H9 (cell line): ENCODE measurements around the gene TPSB2. TPM values are rescaled to one million over a fixed set of nuclear protein-coding genes. Genes with fewer than 3 reads are reported as not detected.
A peak's percentile ranks its signal among the peaks of the same experiment; 100 is the strongest.
"Not testable (repeated sequence)": the region's sequence is repeated elsewhere in the genome, so short reads cannot be mapped to it uniquely, and the experiment has no call there.

Experiments
- DNase-seq: peaks from one replicate; pipeline ENCODE4 v3.0.0-alpha.2; 2017
- H2AFZ ChIP-seq: one replicate; pipeline ENCODE4 v1.6.1; 2013; ENCODE audit warnings: mild to moderate bottlenecking, low read length, control low read depth, moderate library complexity
- H2AK5ac ChIP-seq: 2 replicates; pipeline ENCODE4 v1.6.1; 2013; ENCODE audit warnings: low read length, control low read depth, mixed read lengths; ENCODE audit not compliant: insufficient read length
- H2BK120ac ChIP-seq: one replicate; pipeline ENCODE4 v1.6.1; 2013; ENCODE audit warnings: low read depth, mild to moderate bottlenecking, low read length, control low read depth, inconsistent platforms; ENCODE audit not compliant: poor library complexity, severe bottlenecking
- H2BK12ac ChIP-seq: 2 replicates; pipeline ENCODE4 v1.6.1; 2013; ENCODE audit warnings: low read length, control low read depth, mixed read lengths, low read depth; ENCODE audit not compliant: insufficient read length
- H2BK15ac ChIP-seq: 2 replicates; pipeline ENCODE4 v1.6.1; 2013; ENCODE audit warnings: low read depth, low read length, control low read depth
- H2BK20ac ChIP-seq: one replicate; pipeline ENCODE4 v1.6.1; 2013; ENCODE audit warnings: low read depth, mild to moderate bottlenecking, low read length, control low read depth, inconsistent platforms; ENCODE audit not compliant: poor library complexity, severe bottlenecking
- H2BK5ac ChIP-seq: 2 replicates; pipeline ENCODE4 v1.6.1; 2013; ENCODE audit warnings: low read length, control low read depth, mixed read lengths; ENCODE audit not compliant: insufficient read length
- H3K14ac ChIP-seq: 2 replicates; pipeline ENCODE4 v1.6.1; 2013; ENCODE audit warnings: low read length, control low read depth; ENCODE audit not compliant: insufficient read depth
- H3K18ac ChIP-seq: 2 replicates; pipeline ENCODE4 v1.6.1; 2013; ENCODE audit warnings: low read depth, mild to moderate bottlenecking, mixed read lengths, low read length, control low read depth; ENCODE audit not compliant: insufficient read length
- H3K23ac ChIP-seq: 2 replicates; pipeline ENCODE4 v1.6.1; 2013; ENCODE audit warnings: low read length, control low read depth, mixed read lengths, low read depth; ENCODE audit not compliant: insufficient read length
- H3K23me2 ChIP-seq: 2 replicates; pipeline ENCODE4 v1.6.1; 2013; ENCODE audit warnings: low read depth, mild to moderate bottlenecking, mixed read lengths, low read length, control low read depth; ENCODE audit not compliant: insufficient read length, poor library complexity, severe bottlenecking
- H3K27ac ChIP-seq: 2 replicates; pipeline ENCODE4 v1.5.1; 2013; ENCODE audit warnings: low read length, control low read depth, mixed read lengths, low read depth; ENCODE audit not compliant: insufficient read length
- H3K27me3 ChIP-seq: 2 replicates; pipeline ENCODE4 v1.6.1; 2013; ENCODE audit warnings: low read length, control low read depth, inconsistent platforms; ENCODE audit not compliant: insufficient read depth
- H3K4ac ChIP-seq: 2 replicates; pipeline ENCODE4 v1.6.1; 2013; ENCODE audit warnings: low read depth, mild to moderate bottlenecking, control low read depth, inconsistent platforms, low read length, moderate library complexity
- H3K4me1 ChIP-seq: 2 replicates; pipeline ENCODE4 v1.6.1; 2013; ENCODE audit warnings: low read length, control low read depth, inconsistent platforms; ENCODE audit not compliant: insufficient read depth
- H3K4me2 ChIP-seq: 2 replicates; pipeline ENCODE4 v1.6.1; 2013; ENCODE audit warnings: low read length, control low read depth, mixed read lengths; ENCODE audit not compliant: insufficient read length, insufficient read depth
- H3K56ac ChIP-seq: 2 replicates; pipeline ENCODE4 v1.6.1; 2013; ENCODE audit warnings: low read depth, mild to moderate bottlenecking, mixed read lengths, low read length, control low read depth; ENCODE audit not compliant: insufficient read length
- H3K79me1 ChIP-seq: 2 replicates; pipeline ENCODE4 v1.6.1; 2013; ENCODE audit warnings: low read depth, mild to moderate bottlenecking, moderate library complexity, low read length, control low read depth, inconsistent platforms; ENCODE audit not compliant: insufficient read depth, poor library complexity, severe bottlenecking
- H3K79me2 ChIP-seq: 2 replicates; pipeline ENCODE4 v1.6.1; 2013; ENCODE audit warnings: low read length, control low read depth, inconsistent platforms; ENCODE audit not compliant: insufficient read depth
- H3K9ac ChIP-seq: 2 replicates; pipeline ENCODE4 v1.6.1; 2013; ENCODE audit warnings: low read length, control low read depth, mixed read lengths; ENCODE audit not compliant: insufficient read length; ENCODE audit errors: extremely low read depth
- H3K9me3 ChIP-seq: one replicate; pipeline ENCODE4 v1.6.1; 2013; ENCODE audit warnings: low read depth, low read length, inconsistent platforms; ENCODE audit not compliant: control insufficient read depth
- H3T11ph ChIP-seq: one replicate; pipeline ENCODE4 v1.6.1; 2013; ENCODE audit warnings: mild to moderate bottlenecking, low read length, control low read depth, inconsistent platforms
- H4K20me1 ChIP-seq: one replicate; pipeline ENCODE4 v1.6.1; 2013; ENCODE audit not compliant: control insufficient read depth, insufficient read length, insufficient read depth
- H4K5ac ChIP-seq: 2 replicates; pipeline ENCODE4 v1.6.1; 2013; ENCODE audit warnings: low read depth, mild to moderate bottlenecking, mixed read lengths, low read length, control low read depth; ENCODE audit not compliant: insufficient read length
- H4K8ac ChIP-seq: replicated peaks from 2 replicates; pipeline ENCODE4 v1.6.1; 2013; ENCODE audit warnings: low read length, control low read depth, mixed read lengths, low read depth; ENCODE audit not compliant: insufficient read length
- H4K91ac ChIP-seq: 2 replicates; pipeline ENCODE4 v1.6.1; 2013; ENCODE audit warnings: low read depth, mild to moderate bottlenecking, moderate library complexity, mixed read lengths, low read length, control low read depth; ENCODE audit not compliant: insufficient read length
- H3K27ac Mint-ChIP-seq, 3 experiments: 2 replicates in 2 of 3; 3 replicates in 1 of 3; pipeline ENCODE4 v1.8.0; 2020 to 2021; ENCODE audit warnings: mixed read lengths in 3 of 3, mild to moderate bottlenecking in 1 of 3, moderate library complexity in 1 of 3
- H3K27me3 Mint-ChIP-seq: 2 replicates; pipeline ENCODE4 v1.8.0; 2021; ENCODE audit warnings: low read depth, mild to moderate bottlenecking, moderate library complexity, mixed read lengths
- H3K36me3 Mint-ChIP-seq, 3 experiments: 2 replicates in 2 of 3; 3 replicates in 1 of 3; pipeline ENCODE4 v1.8.0; 2020 to 2021; ENCODE audit warnings: low read depth in 3 of 3, mixed read lengths in 3 of 3; ENCODE audit not compliant: insufficient read depth in 1 of 3
- H3K4me1 Mint-ChIP-seq, 2 experiments: 2 replicates each; pipeline ENCODE4 v1.8.0; 2020; ENCODE audit warnings: mixed read lengths in 2 of 2
- H3K4me3 Mint-ChIP-seq, 2 experiments: 2 replicates in 1 of 2; 3 replicates in 1 of 2; pipeline ENCODE4 v1.8.0; 2020 to 2021; ENCODE audit warnings: mild to moderate bottlenecking in 2 of 2, mixed read lengths in 2 of 2, moderate library complexity in 1 of 2
- H3K9me3 Mint-ChIP-seq, 2 experiments: 2 replicates in 1 of 2; 3 replicates in 1 of 2; pipeline ENCODE4 v1.8.0; 2020; ENCODE audit warnings: mild to moderate bottlenecking in 2 of 2, mixed read lengths in 2 of 2, moderate library complexity in 1 of 2
- WGBS: extraction: QIAGEN DNeasy Blood & Tissue Kit; methylation state at CpG from one replicate; pipeline ENCODE4 v1.1.7; 2013; ENCODE audit warnings: missing lambda C conversion rate, low lambda C conversion rate, mixed read lengths; ENCODE audit not compliant: insufficient read length; ENCODE audit errors: extremely low coverage; 5-methylcytosine and 5-hydroxymethylcytosine counted together
- total RNA-seq: library from RNA; stranded (reverse); gene quantifications from 2 replicates; pipeline ENCODE4 v1.2.1, GENCODE V29; 2021

The TPSB2 gene
- total RNA-seq, 1 experiment from 2014 or later, result not detected

GRCh38 chr16:1247903-1248537 lies 18.0 kb upstream of the TPSB2 start:
- not testable (repeated sequence) for H2BK120ac ChIP-seq, H3K79me1 ChIP-seq, H4K91ac ChIP-seq, H3K23ac ChIP-seq, H3K9ac ChIP-seq, H3K27me3 ChIP-seq, H2BK15ac ChIP-seq, H4K8ac ChIP-seq, H2BK12ac ChIP-seq, H2AFZ ChIP-seq, H3K79me2 ChIP-seq, H3K9me3 ChIP-seq, H3K4me2 ChIP-seq, H3K9me3 Mint-ChIP-seq, H3K4ac ChIP-seq, H4K5ac ChIP-seq, DNase-seq, H3K18ac ChIP-seq, H3K56ac ChIP-seq, H3K36me3 Mint-ChIP-seq, H3K14ac ChIP-seq, H2BK5ac ChIP-seq, H2BK20ac ChIP-seq, H3K23me2 ChIP-seq, H3K27ac Mint-ChIP-seq, H2AK5ac ChIP-seq, H3T11ph ChIP-seq, H3K4me1 Mint-ChIP-seq, H4K20me1 ChIP-seq, H3K4me1 ChIP-seq, H3K27ac ChIP-seq
- Mint-ChIP-seq H3K27me3 (peaks cover 54% of the 10 kb centered on the region), H3K4me3 (peak overlapping the region in 1 of 2 experiments; percentile 18; a peak in 1 of 5 replicates)
- no CpG with 5 or more reads among the region's 14 CpGs for WGBS
